Measurements from ENCODE around the gene SCIN.

GRCh38 chr7:12689451-12689850 lies 118.9 kb downstream of the SCIN start:
- no peak for TF ChIP-seq CTCF (IDR thresholded peaks at IDR 0.05)
- TF ChIP-seq TAF1 (IDR thresholded peaks at IDR 0.05; ENCODE audit: borderline replicate concordance, low read depth, low read length): no peak
- TF ChIP-seq, protein P1, sequence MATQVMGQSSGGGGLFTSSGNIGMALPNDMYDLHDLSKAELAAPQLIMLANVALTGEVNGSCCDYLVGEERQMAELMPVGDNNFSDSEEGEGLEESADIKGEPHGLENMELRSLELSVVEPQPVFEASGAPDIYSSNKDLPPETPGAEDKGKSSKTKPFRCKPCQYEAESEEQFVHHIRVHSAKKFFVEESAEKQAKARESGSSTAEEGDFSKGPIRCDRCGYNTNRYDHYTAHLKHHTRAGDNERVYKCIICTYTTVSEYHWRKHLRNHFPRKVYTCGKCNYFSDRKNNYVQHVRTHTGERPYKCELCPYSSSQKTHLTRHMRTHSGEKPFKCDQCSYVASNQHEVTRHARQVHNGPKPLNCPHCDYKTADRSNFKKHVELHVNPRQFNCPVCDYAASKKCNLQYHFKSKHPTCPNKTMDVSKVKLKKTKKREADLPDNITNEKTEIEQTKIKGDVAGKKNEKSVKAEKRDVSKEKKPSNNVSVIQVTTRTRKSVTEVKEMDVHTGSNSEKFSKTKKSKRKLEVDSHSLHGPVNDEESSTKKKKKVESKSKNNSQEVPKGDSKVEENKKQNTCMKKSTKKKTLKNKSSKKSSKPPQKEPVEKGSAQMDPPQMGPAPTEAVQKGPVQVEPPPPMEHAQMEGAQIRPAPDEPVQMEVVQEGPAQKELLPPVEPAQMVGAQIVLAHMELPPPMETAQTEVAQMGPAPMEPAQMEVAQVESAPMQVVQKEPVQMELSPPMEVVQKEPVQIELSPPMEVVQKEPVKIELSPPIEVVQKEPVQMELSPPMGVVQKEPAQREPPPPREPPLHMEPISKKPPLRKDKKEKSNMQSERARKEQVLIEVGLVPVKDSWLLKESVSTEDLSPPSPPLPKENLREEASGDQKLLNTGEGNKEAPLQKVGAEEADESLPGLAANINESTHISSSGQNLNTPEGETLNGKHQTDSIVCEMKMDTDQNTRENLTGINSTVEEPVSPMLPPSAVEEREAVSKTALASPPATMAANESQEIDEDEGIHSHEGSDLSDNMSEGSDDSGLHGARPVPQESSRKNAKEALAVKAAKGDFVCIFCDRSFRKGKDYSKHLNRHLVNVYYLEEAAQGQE (IDR thresholded peaks at IDR 0.05; ENCODE audit: low read depth, low read length): no peak
- no peak for TF ChIP-seq EP300 (IDR thresholded peaks at IDR 0.05; ENCODE audit: borderline replicate concordance in 1 of 2, low read depth in 1 of 2, low read length in 1 of 2)
- TF ChIP-seq, protein P2, sequence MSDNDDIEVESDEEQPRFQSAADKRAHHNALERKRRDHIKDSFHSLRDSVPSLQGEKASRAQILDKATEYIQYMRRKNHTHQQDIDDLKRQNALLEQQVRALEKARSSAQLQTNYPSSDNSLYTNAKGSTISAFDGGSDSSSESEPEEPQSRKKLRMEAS (IDR thresholded peaks at IDR 0.05; ENCODE audit: low read depth): no peak

Measured in SK-N-SH (cell line).